Stimulated activated CD4-positive, alpha-beta T cell treated with anti-CD3 and anti-CD28 coated beads, TNF-alpha, amount 100 ng/mL, for 48 hours (primary cell): ENCODE data around the gene WNT4.

Experiments
- DNase-seq, 3 donors: peaks; one replicate each; pipeline ENCODE4 v3.0.0-alpha.2; 2020; ENCODE audit warnings: low read depth in 3 of 3

The WNT4 gene

DNA sequence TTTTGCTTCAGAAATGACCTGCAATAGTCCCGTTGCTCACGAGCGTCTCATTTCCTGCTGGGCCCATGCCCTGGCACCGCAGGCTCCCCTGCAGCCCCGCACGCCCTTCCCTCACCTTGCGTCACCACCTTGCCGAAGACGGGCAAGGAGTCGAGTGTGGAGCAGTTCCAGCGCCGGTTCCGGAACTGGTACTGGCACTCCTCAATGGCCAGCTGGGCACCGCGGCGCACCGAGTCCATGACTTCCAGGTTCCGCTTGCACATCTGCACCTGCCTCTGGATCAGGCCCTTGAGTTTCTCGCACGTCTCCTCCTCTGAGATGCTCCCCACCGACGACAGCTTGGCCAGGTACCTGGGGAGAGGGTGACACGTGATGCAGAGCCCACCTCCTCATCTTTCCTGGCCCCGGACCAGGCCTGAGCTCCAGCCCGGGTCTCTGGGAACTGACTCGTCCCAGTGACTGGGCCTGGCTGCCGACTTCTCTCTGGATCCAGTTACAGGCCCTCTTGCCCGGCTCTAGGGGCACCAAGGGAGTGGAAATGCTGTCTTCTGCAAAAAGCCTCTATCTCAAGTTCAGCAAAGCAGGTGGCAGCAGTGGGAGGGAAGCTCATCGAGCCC, 13.3 kb downstream of the WNT4 start:
- DNase-seq = no peak

DNA sequence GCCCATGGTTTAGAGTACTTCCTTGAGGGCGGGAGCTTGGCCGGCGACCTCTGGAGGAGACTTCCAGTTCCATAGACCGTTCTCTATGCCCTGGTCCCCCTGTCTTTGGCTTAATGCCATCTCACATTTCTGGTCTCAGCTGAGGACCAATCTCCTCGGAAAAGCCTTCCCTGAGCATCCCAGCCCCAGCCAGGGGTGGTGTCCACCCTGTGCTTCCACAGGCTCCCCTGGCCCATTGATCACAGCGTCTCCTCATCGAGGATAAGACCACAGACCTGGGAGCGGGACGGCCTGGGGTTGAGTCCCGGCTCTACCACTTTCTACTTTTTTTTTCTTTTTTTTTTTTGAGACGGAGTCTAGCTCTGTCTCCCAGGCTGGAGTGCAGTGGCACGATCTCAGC, 14.5 kb downstream of the WNT4 start:
- no peak for DNase-seq

DNA sequence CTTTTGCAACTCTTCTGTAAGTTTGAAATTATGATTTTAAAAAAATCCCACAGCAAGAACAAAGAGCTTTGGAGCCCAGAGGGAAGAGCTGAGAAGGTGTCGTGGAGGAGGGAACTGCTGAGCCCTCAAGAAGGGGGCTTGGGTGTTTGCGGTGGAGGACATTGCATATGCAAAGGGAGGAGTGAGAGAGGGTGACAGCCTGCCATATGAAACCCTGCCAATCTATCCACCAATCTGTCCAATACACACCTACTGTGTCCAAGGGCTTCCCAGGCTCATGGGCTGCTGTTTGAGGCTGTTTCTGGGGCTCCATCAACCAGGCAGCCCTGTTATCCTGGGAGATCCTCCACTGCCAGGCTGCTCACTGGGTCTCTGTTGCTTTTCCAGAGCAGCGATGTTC, 15.2 kb downstream of the WNT4 start:
- DNase-seq = no peak

DNA sequence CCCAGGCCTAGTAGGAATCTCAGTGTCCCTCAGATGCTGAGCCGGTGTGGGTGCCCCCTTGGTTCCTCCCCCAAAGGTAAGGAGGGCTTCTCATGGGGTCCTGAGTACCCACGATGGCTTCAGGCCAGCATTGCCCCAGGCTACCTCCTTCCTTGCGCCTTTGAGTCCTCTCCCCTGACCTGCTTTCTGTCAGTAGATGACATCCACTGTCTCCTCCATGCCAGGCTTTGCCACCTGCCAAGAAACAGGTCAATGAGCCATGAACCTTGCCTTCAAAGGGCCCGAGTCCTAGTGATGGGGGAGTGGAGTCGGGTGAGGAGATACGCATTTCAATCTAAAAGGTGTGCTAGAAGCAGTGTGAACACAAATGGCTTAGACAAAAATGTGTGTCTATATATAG, 15.6 kb downstream of the WNT4 start:
- no peak for DNase-seq

DNA sequence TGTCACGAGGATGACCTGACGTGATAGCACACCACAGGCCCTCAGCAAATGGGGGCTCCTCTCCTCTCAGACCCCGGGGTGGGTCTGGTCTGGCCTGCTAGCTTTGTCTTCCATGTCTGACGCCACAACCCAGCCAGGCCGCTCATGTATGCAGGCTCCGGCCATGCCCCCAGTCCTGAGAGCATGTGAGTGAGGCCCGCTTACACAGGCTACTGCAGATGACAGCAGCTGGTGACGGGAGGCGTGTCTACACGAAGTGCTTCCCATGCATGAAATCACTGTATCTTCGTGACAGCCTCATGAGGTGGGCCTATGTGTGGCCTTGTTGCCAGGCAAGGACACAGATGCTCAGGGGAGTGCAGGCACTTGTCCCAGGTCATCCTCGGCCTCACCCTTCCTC, 16.4 kb downstream of the WNT4 start:
- no peak for DNase-seq

DNA sequence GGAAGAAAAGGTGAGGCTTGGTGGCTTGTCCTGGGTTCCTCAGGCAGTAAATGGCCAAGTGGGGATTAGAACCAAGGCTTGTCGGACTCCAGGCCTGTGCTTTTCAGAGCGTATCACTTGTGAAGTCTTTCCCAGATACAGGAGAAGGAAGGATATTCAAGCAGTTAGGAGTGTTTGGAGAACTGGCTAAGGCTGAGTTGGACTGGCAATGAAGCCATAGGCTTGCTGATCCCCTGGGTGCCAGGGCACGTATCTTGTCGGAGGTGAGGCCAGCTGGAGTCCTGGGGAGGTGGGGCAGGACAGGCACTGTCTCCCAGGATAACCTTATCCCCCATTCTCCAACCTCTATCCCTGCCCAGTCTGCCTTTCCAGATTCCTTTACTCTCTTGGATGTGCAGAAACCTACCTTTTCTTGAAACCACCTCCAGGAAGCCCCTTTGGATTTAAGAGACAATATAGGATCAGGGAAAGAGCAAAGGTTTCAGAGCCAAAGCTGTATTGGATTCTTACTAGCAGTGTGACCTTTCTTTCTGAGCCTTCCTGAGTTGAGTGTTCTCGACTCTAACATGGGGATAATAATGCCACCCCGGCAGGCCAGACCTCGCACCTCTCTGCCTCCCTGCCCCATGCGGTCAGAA, 18.2 kb downstream of the WNT4 start:
- DNase-seq = no peak

DNA sequence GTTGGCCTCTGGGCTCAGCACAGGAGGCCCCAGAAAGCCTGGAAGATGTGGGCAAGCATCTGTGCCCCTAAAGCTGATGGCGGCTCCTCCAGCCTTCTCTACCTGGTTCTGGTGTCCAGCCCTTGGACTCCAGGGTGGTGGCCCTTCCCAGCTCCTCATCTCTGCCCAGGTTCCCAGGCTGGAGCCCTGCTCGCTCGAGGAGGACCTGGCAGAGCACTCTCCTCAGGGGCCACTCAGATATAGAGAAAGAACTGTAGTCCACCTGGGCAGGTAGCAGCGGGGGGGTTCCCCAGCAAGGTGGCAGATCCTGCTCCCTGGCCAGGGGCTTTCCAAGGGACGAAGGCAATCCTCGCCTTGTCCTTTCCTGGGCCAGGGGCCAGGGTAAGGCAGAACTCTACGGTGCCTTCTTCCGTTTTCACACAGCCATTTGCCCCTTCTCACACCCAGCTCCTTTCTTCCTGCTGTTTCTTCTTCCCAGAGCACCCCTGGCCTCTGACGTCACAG, 18.9 kb downstream of the WNT4 start:
- DNase-seq = no peak

DNA sequence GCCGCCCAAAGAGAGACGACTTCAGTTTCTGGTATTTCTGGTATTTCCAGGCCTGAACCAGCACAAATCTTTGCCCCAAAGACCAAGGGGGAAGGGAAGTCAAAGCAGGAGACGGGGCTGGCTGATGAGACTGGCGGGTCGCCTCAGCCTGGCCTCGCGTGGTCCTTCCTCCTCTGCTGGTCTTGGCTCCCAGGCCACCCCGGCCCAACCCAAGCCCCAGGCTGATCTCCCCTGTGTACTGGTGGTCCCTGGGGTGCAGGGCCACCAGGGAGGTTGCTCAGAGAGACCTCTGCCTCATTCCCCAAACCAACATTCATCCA, 19.9 kb downstream of the WNT4 start:
- no peak for DNase-seq

DNA sequence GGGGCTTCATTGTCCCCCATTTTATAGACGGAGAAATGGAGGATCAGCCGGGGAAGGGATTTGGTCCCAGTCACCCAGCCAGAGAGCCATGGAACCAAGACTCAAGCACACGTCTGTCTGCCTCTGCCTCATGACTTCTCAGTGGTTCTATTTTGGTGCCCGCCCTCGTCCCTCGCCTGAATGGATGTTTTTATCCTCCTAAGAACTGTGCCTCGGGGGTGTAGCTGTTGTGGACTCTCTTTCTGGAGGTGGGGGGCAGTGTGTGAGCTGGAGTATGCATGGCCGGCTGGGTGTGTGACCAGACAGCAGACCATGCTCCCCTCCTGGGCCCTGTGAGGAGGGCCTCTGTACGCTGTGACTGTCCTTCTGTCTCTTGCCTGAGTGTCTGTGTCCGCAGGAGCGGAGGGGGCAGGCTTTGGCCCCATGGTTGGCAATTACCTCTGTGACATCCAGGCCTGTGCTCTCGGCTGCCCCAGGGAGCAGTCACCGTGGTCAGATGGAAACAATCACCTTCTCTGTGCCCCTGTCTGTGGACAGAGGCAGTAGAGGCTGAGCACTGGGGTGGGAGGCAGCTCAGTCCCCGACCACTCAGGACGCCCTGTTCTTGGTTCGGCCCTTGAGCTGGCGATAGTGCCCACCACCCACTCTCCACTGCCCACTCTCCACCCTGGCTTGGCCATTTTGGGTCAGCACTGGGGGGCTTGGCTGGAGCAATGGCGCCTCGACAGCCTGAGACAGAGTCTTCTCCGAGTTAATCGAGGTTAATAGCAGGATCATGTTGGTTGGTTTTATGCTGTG, 20.4 kb downstream of the WNT4 start:
- no peak for DNase-seq

DNA sequence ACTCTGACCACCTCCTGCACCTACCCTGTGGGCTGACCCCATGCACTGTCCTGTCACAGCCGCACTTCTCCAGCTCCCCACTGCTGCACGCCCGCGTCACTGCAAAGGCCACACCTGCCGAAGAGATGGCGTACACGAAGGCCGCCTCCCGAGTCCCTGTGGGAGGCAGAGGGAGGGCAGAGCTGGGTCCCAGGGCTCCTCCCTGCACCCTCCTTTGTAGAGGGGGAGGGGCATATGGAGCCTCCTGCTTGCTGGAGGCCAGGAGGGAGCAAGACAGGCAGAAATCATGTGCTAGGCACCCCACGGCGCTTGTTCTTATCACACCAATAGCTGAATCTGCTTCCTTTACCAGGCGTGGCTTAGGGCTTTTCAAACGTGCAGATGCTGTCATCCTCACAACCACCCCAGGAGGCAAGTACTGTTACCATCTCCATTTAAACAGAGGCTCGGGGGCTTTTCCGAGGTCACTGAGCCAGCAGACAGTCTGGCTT, 21.4 kb downstream of the WNT4 start:
- DNase-seq = no peak

DNA sequence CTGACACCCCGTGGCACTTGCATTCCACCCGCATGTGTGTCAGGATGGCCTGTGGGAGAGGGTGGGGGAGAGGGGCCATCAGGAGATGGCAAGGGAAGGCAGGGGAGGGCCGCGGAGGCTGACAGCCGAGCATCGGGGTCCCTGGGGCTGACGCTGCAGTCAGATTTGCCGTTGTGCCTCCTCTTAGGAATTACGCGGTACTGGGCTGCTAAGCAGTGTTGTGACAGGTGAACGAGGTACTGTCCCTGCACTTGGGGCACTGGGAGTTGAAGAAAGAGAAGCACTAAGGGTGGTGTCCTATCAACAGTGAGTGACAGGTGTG, 22.5 kb downstream of the WNT4 start:
- no peak for DNase-seq

DNA sequence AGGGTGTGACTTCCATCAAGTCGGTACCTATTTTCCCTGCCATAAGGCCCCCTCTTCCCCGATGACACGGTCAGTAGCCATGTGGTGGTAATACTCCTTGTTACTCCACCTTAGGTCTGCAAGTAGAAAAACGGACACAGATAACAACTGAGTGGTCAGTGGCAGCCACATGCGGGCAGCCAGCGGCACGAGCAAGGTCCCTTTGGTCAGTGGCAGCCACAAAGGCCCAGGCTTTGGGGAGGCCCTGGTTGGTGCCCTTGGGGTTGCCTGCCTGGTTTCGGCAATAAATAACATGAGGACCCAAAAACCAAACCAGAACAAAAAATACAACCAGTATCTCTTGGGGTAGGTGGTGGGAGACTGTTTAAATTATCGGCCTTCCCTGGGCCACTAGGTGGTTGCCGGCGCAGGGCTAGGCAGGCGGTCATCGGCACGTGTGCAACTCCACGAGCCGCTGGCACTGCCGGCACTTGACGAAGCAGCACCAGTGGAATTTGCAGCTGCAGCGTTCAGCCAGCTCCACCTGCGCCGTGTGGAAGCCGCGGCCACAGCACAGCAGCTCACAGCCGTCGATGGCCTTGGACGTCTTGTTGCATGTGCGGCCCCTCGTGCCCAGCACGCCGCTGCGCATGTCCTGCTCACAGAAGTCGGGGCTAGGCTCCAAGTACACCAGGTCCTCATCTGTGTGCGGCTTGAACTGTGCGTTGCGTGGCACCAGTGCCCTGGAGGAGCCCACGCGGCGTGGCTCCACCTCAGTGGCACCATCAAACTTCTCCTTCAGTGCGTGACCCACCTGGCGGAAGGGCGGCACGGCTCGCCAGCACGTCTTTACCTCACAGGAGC, 23.1 kb downstream of the WNT4 start:
- no peak for DNase-seq

DNA sequence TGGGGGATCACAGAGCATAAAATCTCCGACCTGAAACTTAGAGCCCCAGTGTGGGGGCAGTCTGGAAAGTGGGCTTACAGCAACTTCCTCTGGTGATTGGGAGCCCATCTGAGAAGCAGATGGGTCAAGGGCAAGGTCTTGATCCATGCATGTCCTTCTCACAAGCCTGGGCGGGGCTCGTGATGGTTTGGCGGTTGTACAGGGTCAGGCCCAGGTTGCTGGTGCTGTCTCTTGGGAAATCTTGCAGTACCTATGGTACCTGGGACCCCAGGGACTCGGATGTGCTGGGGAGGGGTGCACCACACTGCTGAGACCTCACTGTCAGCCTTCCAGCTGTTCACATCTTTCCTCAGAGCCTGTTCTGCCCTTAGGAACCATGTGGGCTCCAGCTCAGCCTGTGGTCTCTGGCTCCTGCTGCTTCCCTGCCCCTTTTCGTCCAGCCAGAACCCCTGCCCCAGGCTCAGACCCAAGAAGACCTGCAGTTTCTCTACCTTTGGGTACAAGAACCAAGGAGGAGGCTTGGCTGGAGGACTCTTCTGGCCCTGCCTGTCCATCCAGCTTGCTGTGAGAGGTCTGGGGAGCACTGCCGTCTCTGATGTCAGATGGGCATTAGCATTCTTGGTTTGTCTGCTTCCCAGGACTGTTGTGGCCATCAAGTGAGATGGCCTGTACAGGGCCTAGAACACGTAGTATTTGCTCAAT, 24.5 kb downstream of the WNT4 start:
- no peak for DNase-seq

DNA sequence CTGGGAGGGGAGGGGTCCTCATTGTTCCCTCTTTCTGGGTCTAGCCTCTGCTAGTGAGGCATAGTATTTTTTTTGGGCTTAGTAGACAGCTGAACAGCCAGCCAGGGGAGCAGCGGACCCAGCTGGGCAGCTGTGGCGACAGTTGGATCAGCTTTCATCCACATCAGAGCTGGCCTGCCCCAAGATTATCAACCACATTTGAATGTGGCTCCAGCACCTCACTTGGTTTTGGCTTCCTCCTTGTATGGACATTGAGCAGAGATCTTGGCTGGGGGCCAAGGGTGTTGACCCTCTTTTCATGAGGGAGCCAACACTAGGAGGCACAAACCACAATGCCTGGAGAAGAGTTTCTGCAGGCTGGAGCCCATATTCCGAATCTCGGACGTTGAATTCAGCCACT, 25.0 kb downstream of the WNT4 start:
- DNase-seq = no peak

DNA sequence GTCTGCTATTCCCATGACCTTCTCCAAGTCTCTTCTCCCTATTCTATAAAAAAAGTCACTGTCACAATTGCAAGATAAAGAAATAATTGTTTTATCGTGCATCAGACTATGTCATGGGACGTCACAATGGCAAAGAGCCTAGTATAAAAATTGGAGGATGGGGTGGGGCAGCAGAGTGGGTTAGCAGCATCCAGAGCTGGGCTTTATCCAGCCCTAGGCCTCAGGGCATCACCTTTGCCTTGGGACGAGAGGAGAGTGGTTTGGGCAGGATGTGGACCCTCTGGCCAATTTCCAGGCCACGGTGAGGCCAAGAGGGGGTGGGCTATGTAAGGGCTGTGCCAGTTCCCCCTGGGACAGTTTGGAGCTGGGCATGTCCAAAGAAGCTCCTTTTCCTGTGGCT, 25.7 kb downstream of the WNT4 start:
- DNase-seq = no peak

DNA sequence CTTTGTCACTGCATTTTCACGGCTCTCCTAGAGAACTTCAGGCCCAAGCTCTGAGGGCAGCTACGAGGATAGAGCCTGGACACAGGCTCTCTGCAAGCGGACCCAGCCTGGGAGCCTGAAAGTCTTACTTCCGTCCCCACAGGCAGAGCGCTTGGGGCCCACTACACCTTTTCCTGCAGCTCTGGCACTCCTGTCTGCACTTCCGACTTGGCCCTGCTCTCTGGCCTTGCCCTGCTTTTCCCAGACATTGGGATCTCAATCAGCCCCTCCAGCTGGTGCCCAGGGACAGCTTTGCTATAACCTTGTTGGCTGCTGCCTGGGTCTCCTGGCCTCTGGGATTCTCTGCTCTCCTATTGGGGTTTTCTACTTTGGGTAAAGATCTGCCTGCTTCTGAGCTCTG, 27.6 kb downstream of the WNT4 start:
- no peak for DNase-seq

DNA sequence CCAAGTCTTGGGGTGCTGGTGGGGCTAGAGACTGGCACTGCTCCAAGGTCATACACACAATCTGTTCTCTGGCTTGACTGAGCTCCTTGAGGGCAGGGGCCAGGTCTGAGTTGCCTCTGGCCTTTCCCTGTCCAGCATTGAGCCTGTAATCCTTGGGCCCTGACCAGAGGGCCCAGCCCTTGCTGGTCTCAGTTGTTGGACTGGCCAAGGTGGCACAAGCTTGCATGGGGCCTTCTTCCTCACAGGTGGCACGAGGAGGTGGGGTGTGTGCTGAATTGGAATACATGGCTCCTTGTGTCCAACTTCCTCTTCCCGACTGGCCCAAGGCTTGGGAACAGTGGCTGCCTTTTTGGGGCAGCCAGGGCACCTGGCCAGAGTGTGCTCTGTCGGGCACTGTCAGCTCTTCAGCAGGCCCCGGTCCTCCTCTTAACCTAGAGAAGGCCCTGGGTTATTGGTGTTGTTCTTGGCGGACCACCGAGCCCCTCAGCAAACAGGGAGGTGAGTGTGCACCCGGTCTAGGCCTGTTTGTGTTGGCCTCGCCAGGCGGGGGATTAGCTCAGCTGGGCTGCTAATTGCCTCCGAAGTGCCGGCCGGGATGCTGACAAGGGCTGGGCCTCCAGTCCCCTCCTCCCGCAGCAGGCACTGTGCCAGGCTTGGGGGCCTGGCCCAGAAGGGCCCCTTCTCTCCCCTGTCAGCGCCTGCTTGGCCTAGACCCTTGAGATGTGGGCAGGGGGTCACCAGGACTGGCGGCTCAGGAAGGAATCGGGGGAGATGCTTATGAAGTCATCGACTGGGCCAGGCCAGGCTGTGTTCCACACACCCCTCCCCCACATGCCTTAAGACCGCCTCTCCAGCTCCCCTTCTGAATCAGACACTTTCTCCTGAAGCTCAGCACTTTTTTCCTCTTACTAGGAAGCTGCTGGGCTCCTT, 28.5 kb downstream of the WNT4 start:
- no peak for DNase-seq

DNA sequence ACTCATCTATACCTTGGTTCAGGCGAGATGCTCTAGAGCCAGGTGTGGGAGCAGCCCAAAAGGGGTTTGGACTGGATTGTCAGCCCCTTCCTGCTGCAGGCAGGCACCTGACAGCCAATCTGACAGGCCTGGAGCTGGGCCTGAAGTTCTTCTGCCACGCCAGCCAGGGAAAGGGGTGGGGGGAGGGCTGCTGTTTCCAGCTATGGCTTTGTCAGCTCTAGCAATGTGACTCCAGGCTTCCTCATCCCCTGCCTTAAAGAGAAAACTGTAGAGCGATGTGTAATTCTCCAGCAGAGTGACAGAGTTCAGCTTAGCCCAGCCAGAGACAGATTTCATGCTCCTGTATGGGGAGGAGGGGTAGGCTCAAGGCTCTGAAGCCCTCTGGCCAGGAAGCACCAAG, 30.3 kb downstream of the WNT4 start:
- DNase-seq = no peak

DNA sequence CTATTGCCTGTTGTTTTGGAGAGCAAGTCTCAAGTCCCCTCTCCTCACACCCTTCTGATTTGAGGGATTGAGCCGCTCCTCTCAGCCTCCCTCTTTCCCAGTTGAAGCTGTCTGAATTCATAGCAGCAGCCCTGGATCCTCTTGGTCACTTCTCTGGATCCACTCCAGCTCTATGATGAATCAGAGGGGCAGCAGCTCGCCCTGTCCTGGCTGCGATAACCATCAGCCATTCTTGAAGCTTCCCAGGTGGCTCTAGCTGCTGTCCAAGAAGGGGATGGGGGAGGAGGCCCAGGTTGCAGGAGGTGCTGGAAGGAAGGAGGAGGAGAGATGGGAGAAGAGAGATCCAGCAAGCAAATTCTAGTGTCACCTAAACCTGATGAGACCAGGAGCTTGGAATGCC, 31.3 kb downstream of the WNT4 start:
- no peak for DNase-seq

DNA sequence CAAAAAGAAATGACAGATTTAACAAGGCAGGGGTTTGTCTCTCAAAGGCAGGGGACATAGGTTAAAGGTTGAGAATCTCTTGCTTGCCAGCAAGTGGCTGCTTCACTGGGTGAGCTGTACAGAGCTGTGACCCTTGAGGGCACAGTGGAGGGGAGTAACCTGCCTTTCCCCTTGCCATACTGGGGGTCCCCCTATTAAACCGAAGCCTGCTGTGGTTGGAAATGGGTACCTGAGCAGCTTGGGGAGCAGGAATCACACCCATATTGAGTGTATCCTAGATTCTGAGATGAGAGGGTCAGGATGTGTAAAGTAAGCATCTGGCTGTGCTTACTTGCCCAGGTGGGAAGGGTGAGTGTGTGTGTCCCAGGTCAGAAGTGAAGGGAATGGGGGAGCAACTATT, 31.8 kb downstream of the WNT4 start:
- no peak for DNase-seq

DNA sequence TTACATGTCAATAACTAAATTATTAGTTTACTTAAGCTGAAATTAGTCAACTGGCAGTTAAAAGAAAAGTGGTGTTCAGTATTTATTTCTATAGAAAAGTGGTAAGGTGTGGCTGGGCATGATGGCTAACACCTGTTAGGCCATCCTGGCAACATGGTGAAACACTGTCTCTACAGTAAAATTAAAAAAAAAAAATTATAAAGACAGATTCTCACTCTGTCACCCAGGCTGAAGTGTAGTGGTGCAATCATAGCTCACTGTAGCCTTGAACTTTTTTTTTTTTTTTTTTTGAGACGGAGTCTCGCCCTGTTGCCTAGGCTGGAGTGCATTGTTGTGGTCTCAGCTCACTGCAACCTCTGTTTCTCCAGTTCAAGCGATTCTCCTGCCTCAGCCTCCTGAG, 32.9 kb downstream of the WNT4 start:
- DNase-seq = no peak
